Mammary epithelial cell (primary cell): ENCODE results near the gene STK11.

Experiments
- EZH2 ChIP-seq: IDR thresholded peaks from 2 replicates; pipeline ENCODE4 v1.6.1; 2012; ENCODE audit warnings: low read length, inconsistent platforms, borderline replicate concordance
- TF ChIP-seq, protein P1 (sequence below), 2 donors: IDR thresholded peaks in 1 of 2; conservative IDR thresholded peaks in 1 of 2; 2 replicates each; pipeline ENCODE4 v1.5.1; 2011 to 2012; ENCODE audit warnings: inconsistent platforms in 2 of 2, low read length in 2 of 2, mild to moderate bottlenecking in 2 of 2, control low read depth in 1 of 2, low read depth in 1 of 2; ENCODE audit not compliant: insufficient read depth in 1 of 2; ENCODE audit errors: extremely low read depth in 1 of 2

DNA sequence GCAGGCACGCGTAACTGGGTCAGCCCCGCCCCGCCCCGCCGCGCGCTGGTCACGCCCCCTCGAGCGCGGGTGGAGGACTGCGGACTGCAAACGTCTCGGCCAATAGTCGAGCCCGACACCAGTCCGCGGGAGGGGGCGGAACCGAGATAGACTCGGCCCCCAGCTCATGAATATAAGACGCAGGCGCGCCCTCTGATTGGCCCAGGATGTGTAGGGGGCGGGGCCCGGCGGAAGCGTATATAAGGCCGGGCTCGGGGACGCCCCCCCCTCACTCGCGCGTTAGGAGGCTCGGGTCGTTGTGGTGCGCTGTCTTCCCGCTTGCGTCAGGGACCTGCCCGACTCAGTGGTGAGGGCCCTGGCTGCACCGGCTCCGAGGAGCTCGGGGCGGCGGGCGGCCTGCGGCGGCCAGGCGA lies 63.5 kb downstream of the STK11 start, which contains the start of gene CIRBP:
- TF ChIP-seq, protein P1, sequence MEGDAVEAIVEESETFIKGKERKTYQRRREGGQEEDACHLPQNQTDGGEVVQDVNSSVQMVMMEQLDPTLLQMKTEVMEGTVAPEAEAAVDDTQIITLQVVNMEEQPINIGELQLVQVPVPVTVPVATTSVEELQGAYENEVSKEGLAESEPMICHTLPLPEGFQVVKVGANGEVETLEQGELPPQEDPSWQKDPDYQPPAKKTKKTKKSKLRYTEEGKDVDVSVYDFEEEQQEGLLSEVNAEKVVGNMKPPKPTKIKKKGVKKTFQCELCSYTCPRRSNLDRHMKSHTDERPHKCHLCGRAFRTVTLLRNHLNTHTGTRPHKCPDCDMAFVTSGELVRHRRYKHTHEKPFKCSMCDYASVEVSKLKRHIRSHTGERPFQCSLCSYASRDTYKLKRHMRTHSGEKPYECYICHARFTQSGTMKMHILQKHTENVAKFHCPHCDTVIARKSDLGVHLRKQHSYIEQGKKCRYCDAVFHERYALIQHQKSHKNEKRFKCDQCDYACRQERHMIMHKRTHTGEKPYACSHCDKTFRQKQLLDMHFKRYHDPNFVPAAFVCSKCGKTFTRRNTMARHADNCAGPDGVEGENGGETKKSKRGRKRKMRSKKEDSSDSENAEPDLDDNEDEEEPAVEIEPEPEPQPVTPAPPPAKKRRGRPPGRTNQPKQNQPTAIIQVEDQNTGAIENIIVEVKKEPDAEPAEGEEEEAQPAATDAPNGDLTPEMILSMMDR (conservative IDR thresholded peaks at IDR 0.05 in 1 of 2, IDR thresholded peaks at IDR 0.05 in 1 of 2; ENCODE audit: extremely low read depth in 1 of 2, insufficient read depth in 1 of 2, low read depth in 1 of 2, low read length in 2 of 2), result no peak
- TF ChIP-seq EZH2, result no peak
